Nucleus accumbens (tissue), 56 donors: ENCODE results near the gene DCXR.

Experiments used
- DNase-seq, 56 donors: peaks; one replicate each; lab custom pipeline; 2025; lab: John Stamatoyannopoulos, UW

DCXR gene

DNA sequence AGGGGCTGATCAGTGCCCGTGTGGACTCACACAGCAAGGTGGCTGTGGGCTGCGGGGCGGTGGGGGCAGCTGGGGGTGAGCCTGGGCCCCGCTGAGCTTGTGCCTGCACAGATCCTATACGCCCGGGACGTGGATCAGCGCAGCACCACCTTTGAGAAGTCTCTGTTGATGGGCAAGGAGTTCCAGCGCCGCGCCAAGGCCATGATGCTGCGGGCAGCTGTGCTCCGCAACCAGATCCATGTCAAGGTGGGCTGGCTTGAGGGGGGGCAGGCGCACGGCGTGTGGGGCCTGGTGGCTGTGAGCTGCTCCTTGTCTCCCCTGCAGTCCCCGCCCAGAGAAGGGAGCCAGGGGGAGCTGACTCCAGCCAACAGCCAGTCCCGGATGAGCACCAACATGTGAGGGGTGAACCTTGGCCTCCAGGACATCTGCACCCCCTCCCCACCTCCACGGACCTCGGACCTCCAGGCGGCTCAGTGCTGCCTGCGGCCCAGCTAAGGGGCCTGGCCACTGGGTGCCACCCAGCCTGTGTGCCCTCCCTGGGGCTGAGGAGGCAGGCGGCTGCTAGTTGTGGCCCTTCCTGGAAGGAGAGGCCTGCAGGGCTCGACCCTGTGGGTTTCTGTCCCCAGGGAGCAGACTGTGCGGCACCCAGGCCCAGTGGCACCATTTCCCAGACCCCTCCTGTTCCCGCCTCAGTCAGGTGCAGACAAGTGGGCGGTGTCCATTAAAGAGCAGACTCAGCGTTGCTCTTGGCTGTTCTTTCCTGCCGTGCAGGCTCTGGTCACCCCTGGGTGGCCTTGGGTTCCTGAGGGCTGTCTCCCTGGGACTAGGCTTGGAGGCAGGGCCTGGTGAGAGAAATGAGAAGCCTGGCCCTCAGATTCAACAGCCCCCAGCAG is 19.5 kb upstream of the DCXR start:
- no peak for DNase-seq

DNA sequence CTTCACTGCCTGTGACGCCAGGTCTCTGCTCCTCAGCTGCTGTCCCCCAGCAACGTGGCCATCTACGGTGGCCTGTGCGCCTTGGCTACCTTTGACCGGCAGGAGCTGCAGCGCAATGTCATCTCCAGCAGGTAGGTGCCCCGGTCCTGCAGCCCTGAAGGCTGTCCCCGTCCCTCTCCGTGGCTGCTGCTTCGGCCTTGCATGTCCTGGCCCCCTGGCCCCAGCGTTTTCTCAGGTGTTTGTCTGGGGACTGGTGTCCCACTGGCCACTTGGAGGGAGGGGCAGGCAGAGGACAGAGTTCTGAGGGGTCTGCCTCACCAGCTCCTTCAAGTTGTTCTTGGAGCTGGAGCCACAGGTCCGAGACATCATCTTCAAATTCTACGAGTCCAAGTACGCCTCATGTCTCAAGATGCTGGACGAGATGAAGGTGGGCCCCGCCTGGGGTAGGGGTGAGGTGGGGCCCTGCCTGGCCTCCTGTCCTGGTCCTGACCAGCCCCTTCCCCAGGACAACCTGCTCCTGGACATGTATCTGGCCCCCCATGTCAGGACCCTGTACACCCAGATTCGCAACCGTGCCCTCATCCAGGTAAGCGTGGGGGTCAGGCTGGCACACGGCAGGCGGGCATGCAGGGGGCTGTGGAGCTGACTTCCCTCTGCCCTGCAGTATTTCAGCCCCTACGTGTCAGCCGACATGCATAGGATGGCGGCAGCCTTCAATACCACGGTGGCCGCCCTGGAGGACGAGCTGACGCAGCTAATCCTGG is 18.6 kb upstream of the DCXR start:
- no peak for DNase-seq

DNA sequence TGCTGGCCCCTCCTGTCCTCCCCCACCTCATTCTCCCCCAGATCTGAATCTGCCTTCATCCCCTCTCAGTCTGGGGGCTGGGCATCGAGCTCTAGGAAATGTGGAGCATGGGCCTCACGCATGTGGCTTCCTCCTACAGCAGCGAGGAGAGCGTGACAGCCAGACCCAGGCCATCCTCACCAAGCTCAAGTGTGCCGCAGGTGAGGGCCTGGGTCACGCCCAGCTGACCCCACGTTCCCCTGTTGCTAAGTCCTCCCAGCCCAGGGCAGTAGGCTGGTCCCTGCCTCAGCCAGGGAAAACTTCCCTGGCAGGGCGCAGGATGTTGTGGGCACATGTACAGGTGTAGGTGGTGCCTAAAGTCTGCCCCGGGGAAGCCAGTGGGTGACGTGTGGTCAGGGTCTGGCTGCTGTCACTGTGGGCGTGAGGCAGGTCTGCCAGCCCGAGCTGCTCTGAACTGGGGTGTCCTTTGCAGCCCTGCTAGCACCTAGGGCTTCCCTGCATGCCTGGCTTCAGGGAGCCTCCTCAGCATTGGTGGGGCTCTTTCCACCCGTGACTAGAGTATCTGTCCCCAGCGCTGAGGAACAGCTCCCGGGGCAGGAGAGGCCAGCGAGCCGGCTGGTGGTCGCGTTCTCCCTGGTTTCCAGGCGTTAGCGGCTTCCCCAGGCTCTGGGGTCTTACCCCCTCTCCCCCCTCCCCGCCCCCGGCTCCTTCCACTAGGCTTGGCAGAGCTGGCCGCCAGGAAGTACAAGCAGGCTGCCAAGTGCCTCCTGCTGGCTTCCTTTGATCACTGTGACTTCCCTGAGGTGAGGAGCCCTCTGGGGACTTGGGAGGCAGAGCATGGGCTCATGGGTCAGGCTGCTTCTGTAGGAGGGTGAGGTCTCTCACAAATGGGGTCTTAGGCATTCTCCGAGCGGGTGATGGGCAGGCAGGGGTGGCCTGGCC is 17.8 kb upstream of the DCXR start:
- no peak for DNase-seq

DNA sequence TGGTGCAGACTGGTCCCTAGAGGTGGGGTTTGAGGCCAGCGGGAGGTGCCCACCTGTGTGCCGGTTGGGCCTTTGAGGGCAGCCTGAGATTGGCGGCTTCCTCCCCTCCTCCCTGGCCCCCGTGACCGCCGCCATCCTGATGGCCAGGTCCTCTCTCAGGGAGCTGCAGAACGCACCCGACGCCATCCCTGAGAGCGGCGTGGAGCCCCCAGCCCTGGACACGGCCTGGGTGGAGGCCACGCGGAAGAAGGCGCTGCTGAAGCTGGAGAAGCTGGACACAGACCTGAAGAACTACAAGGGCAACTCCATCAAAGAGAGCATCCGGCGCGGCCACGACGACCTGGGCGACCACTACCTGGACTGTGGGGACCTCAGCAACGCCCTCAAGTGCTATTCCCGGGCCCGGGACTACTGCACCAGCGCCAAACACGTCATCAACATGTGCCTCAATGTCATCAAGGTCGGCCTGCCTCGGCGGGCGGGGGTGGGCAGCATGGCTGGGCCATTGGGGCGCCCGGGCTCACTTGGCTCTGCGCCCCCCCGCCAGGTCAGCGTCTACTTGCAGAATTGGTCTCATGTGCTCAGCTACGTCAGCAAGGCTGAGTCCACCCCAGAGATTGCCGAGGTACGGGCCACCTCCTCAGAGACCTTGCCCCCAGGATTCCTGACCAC is 17.0 kb upstream of the DCXR start:
- no peak for DNase-seq

DNA sequence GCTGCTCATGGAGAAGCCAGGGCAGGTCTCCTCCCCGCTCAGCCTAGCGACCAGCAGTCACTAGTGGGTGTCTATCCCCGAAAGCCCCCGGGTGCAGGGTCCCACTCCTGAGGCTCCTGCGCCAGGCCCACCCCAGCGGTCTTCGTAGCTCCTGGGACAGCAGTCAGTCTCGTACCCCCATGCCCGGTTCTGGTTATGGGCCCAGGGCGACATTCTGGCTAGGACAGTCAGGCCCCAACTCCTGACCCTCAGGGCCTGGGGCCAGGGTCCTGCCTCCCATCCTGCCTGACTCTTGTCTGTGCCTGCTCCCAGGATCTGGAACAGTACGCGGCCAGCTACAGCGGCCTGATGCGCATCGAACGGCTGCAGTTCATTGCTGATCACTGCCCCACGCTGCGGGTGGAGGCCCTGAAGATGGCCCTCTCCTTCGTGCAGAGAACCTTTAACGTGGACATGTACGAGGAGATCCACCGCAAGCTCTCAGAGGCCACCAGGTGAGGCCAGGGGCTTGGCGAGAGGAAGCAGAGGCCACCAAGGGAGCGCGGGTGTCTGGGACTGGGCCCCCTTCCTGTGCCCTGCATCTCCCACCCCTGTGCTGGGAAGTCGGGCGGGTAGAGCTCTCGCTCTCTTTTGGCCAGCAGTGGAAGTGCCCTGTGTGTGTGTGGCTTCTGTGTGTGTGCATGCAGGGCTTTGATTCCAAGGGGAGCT is 16.2 kb upstream of the DCXR start:
- no peak for DNase-seq

DNA sequence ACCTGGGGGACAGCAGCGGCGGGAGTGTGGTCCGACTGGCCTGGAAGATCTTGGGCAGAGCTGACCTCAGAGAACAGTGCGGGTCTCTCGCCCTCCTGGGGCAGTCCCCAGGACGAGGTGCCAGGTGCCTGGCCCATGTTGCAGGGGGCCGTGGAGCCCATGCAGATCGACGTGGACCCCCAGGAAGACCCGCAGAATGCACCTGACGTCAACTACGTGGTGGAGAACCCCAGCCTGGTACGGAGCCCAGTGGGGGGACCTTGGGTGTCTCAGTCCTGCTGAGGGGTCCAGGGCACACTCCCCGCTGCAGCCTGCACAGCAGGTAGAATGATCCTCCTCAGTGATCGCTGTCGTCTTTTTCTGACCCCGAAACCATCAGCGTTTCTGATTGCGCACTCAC is 15.6 kb upstream of the DCXR start:
- no peak for DNase-seq

DNA sequence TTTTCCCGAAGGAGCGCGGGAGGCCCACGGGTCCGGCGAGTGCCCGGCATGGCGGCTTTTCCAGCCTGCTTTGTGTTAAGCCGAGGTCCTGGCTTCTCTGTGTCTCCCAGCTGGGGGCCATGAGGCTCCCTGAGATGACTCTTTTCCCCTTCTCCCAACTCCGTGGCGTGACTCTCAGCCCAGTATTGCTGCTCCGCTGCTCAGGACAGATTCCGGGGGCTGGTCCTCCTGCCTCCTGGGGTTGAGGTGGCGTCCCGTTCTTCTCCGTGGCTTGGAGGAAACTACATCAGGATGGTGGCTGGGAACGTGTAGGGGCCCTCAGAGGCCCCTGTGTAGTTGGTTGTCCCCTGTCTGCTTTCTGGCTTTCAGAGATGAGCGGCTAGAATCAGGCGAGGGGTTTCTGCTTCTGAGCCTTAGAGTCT is 15.2 kb upstream of the DCXR start:
- DNase-seq, result no peak

DNA sequence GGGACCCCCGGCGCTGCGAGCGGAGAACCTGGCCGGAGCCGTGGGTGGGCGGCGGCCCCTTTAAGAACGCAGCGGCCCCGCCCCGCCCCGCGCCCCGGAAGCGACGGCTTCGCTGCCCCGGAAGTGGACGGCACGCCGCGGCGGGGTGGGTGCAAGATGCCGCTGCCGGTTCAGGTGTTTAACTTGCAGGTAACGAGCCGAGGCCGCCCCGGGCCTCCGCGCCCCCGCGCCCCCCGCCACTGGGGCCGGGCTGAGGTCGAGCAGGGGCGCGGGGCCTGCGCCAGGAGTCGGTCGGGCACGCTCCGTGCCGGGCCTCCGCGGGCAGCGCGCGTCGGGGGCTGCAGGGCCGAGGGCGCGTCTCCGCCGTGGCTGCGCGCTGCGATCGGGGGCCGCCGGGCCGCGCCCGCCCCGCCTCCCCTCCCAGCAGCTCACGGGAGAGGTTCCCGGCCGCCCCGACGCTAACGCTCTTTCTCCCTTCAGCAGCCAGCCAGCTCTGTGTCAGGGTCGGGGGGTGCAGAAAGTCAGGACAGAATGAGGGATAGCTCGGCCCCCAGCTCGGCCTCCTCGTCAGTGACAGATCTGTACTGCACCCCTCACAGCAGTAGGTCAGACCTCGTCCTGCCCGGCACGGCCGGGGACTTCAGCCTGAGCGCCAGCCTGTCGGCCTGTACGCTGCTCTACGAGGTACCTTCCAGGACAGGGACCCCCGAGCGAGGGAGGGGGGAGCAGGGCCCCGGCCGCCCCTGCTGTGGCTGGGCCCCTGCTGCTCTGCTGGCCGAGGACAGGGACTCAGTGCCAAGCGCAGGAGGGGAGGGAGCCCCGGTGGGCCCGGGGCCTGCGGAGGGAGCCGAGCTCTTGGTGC is 14.5 kb upstream of the DCXR start, which contains the start of the genes GPS1 and RFNG:
TSS of gene GPS1 (plus strand) at position 123 of the 862 bp plus-strand sequence. CDS start at position 157, 34 bp downstream.
TSS of gene RFNG (minus strand) at position 36 of the 862 bp plus-strand sequence. CDS start 45 bp downstream, outside the sequence.
- DNase-seq, result peak in 52 of 56 donors; percentile 19 to 86 (median 58)

DNA sequence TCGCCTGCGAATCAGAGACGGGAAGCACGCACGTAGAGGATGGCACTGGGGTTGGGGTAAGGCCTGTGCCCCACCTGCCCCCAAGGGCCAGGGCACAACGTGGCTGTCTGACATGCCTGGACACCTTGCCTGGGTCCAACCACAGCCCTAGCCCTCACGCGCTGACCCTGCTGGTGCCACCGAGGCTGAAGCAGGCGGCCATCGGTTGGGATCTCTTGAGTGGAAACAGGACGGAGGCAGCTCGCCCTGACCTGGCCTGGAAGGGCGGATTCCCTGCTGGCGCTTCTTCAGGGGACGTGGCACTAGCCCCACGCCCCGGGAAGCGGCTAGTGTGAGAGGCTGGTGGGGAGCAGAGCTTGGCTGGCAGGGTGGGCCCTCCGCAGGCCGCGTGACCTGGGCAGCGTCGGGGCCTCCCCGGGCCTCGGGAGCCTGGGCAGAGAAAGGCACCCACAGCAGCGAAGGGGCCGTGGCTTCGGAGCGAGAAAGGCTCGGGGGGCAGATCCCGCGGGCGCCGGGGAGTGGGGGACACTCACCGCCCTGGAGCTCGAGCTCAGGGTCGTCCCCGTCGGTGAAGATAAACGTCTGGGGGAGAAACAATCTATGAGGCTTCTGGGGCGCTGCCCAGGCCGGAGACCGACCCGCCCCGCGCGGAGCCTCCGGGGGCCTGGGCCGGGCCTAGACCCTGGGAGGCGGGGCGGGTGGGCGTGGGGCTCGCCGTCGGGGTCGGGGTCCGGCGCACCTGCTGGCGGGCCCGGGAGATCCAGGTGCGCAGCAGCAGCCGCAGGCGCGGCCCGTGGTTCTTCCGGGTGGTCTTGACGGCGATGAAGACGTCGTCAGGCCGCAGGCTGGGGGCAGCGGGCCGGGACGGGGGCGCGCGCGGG is 13.5 kb upstream of the DCXR start:
- DNase-seq, result no peak

DNA sequence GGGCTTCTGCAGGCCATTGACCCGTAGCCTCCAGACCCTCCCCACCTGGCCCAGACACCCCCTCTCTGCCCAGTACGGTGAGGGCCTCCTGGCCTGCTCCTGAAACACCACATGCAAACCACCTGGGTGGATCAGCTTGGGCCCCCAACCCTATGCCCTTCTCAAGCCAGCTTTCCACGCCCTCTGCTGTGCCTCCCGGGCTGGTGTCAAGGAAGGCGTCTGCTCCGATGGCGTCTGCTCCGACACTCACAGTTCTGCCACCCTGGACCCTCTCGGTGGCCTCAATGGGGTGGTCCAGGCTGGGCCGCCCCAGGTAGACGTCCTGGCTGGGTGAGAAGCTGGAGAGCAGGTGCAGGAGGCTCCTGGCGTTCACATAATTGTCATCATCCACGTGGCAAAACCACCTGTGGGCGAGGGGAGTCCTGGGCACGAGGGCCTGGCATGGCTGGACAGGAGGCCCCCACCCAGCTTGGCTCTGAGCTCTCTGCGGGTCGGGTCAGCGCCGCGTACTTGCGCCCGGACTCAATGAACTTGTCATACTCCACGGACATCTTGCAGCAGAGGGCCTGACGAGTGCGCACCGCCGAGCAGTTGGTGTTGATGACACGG is 12.8 kb upstream of the DCXR start:
- no peak for DNase-seq

DNA sequence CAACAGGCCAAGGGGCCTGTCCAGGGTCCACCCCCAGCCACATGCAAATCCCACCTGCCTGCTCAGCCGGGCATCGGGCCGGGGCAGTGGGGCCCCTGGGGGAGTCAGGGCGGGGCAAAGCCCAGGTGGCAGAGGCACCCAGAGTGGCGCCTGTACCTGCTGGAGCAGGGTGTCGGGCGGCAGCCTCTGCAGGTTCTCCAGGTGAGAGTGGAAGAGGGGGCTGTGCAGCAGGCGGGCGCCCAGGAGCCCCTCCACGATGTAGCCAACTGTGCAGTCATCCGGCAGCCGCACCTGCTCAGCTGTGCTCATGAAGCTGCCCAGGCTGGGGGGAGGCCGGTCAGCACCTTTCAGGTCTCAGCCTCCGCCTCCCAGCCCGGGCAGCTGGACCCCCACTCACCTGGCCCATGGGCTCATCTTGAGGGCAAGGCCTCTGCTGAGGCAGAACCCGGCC is 12.0 kb upstream of the DCXR start:
- DNase-seq, result no peak

DNA sequence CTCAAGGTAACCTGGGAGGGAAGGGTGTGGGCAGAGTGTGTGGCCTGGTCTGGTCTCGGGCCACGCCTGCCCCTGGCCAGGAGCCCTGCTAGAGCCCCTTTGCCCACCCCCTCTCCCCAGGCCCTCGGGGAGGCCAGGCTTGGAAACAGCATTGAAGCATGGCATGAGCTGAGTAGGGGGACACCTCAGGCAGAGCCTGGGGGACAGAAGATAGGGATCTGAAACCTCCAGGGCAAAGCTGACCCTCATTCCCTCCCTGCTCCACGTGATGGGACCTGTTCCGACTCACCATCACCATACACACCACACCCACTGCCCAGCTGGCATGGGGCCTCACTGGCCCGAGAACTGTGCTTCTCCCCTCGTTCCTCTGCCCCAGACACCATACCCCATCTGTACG is 11.6 kb upstream of the DCXR start:
- no peak for DNase-seq

DNA sequence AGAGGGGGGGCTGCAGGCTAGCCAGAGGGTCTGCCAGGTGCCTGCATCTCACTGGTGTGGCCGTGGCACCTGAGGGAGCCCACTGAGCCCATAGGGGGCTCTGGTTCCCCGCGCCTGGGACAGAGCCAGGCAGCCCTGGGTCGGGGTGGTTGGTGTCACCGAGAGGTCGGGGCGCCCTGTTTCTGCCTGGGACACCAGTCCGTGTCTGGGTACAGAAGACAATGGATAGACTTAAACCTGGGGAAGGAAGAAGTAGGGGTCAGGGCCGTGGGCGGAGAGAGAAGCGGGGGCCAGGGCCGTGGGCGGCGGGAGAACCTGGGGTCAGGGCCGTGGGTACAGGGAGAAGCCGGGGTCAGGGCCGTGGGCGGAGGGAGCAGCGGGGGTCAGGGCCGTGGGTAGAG is 11.1 kb upstream of the DCXR start:
- no peak for DNase-seq

DNA sequence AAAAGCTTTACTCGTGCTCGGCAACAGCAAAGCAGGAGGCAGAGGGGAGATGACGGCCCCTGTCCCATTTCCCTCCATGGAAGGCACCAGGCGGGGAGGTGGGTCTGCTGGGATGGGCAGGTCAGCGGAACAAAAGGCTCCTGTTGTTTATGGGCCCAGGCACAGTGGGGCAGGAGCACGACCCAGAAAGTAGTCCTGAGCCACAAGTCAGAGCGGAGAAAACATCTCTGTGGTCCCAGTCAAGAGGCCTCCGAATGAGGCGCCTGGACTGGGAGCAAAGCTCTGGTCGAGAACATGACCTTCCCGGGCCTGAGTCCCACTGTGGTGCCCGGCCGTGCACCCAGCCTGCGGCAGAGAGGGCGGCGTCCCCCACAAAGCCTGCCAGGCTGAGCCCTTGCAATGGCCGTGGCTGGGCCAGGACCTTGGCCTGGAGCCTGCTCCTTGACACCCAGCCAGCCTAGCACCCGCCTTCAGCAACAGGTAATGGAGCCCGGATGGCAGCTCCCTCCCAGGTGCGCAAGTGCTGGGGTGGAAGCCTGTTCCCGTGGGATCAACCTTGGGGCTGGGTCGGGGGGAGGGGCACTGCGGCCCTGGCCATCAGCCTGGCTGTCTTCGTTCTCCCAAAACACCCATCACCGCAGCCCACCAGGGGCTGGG is 10.5 kb upstream of the DCXR start:
- DNase-seq, result no peak

DNA sequence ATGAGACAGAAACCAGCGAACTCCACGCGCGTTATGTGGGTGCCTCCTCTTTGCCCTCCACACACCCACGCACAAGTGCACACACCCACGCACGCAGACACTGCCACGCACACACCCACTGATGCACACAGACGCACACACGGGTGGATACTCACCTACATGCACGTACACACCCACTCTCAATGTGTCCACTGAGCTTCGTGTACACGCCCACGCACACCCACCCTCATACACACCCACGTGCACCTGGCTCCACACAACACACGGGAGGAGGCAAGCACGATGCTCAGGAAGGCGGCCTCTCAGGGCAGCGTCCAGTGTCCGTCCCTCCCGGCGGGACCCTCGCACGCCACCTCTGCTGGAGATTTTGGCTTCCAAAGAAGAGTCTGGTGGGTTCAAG is 9.9 kb upstream of the DCXR start:
- peak in 1 of 56 donors; percentile 32 for DNase-seq

DNA sequence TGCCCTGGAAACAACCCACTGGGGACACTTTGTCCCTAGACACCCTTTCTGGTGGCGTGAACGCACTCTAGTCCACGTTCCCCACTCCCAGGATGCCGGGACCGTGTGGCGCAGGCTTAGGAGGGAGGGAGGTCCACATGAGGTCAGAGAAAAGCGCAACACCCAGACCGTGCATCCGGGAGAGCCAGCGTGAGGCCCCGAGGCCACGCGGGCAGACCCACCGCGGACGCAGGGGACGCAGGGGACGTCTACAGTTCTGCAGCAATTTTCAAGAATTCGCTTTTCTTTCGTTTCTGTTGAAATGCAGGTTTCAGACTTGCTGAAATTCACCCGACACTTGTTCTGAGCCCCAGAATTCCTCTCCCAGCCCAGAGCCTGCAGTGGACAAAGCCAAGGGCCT is 9.4 kb upstream of the DCXR start:
- DNase-seq, result no peak
